Stimulated activated CD4-positive, alpha-beta T cell treated with anti-CD3 and anti-CD28 coated beads, Interleukin-12 subunit alpha, Interleukin-12 subunit beta, amount 100 ng/mL, for 48 hours (primary cell): Measurements from ENCODE around the gene EPB41L2.

Experiments
- DNase-seq, 3 donors: peaks; one replicate each; pipeline ENCODE4 v3.0.0-alpha.2; 2020; ENCODE audit warnings: low read depth in 2 of 3, low spot score in 1 of 3

Gene EPB41L2

GRCh38 chr6:131062241-131063027 lies 611 bp downstream of the EPB41L2 start:
- peak in 1 of 3 donors; percentile 19 for DNase-seq

GRCh38 chr6:131061751-131062119 lies 1.3 kb downstream of the EPB41L2 start:
- DNase-seq = no peak

GRCh38 chr6:131061041-131061750 lies 1.8 kb downstream of the EPB41L2 start:
- DNase-seq = no peak

GRCh38 chr6:131060311-131060710 lies 2.7 kb downstream of the EPB41L2 start:
- DNase-seq = no peak

GRCh38 chr6:131059486-131059885 lies 3.6 kb downstream of the EPB41L2 start:
- no peak for DNase-seq

GRCh38 chr6:131058236-131058635 lies 4.8 kb downstream of the EPB41L2 start:
- DNase-seq = no peak

GRCh38 chr6:131054392-131055250 lies 8.4 kb downstream of the EPB41L2 start:
- DNase-seq = no peak

GRCh38 chr6:131053546-131054240 lies 9.4 kb downstream of the EPB41L2 start:
- DNase-seq = no peak

GRCh38 chr6:131052181-131052580 lies 10.9 kb downstream of the EPB41L2 start:
- DNase-seq = no peak

GRCh38 chr6:131051341-131051740 lies 11.7 kb downstream of the EPB41L2 start:
- DNase-seq = no peak

GRCh38 chr6:131049608-131050007 lies 13.4 kb downstream of the EPB41L2 start:
- no peak for DNase-seq

GRCh38 chr6:131048933-131049515 lies 14.0 kb downstream of the EPB41L2 start:
- DNase-seq = no peak

- no peak for DNase-seq
Measured at GRCh38 chr6:131048459-131048858, 14.6 kb downstream of the EPB41L2 start.

GRCh38 chr6:131045139-131045538 lies 17.9 kb downstream of the EPB41L2 start:
- no peak for DNase-seq

GRCh38 chr6:131043902-131044447 lies 19.1 kb downstream of the EPB41L2 start:
- no peak for DNase-seq

GRCh38 chr6:131042664-131043063 lies 20.4 kb downstream of the EPB41L2 start:
- no peak for DNase-seq

- DNase-seq = no peak
Measured at GRCh38 chr6:131041814-131042213, 21.2 kb downstream of the EPB41L2 start.

- no peak for DNase-seq
Measured at GRCh38 chr6:131040866-131041265, 22.2 kb downstream of the EPB41L2 start.

- DNase-seq = no peak
Measured at GRCh38 chr6:131039345-131039680, 23.7 kb downstream of the EPB41L2 start.

GRCh38 chr6:131038597-131039344 lies 24.3 kb downstream of the EPB41L2 start:
- no peak for DNase-seq
